GM13977 (cell line): ENCODE measurements around the gene COL8A1.
"Not testable (repeated sequence)": the region's sequence is repeated elsewhere in the genome, so short reads cannot be mapped to it uniquely, and the experiment has no call there.

Experiments
- DNase-seq: peaks from one replicate; pipeline ENCODE4 v3.0.0; 2012; ENCODE audit warnings: low spot score
- CTCF ChIP-seq: IDR thresholded peaks from 2 replicates; pipeline ENCODE4 v1.5.1; 2012; ENCODE audit warnings: mild to moderate bottlenecking, control low read depth; ENCODE audit not compliant: insufficient read depth; ENCODE audit errors: extremely low read depth, missing control alignments
- in situ Hi-C: fragments of 300-500 bp; cut with MboI; formaldehyde crosslinking; loops from one replicate; pipeline ENCODE4 v1.12.0; 2022; ENCODE audit warnings: low sequenced_read_pairs, low pct_unique_long_range_greater_than_20kb, mixed read lengths, inconsistent platforms; ENCODE audit not compliant: unreplicated experiment

The COL8A1 gene

GRCh38 chr3:99714575-99714974 lies 76.2 kb downstream of the COL8A1 start:
- in situ Hi-C loops, result no loop called here
- TF ChIP-seq CTCF, result no peak
- DNase-seq, result no peak

GRCh38 chr3:99716463-99716995 lies 78.1 kb downstream of the COL8A1 start:
- no peak for DNase-seq
- TF ChIP-seq CTCF, result no peak
- in situ Hi-C loops, result no loop called here

GRCh38 chr3:99720985-99721632 lies 82.7 kb downstream of the COL8A1 start:
- no peak for DNase-seq
- in situ Hi-C loops, result no loop called here
- TF ChIP-seq CTCF, result no peak

GRCh38 chr3:99721633-99722007 lies 83.2 kb downstream of the COL8A1 start:
- DNase-seq, result no peak
- in situ Hi-C loops, result no loop called here
- no peak for TF ChIP-seq CTCF

- no peak for DNase-seq
- no peak for TF ChIP-seq CTCF
- in situ Hi-C loops, result no loop called here
Observed at GRCh38 chr3:99724276-99724675, 85.9 kb downstream of the COL8A1 start.

- in situ Hi-C loops, result no loop called here
- no peak for TF ChIP-seq CTCF
- no peak for DNase-seq
Observed at GRCh38 chr3:99730870-99731269, 92.5 kb downstream of the COL8A1 start.

- no peak for TF ChIP-seq CTCF
Observed at GRCh38 chr3:99731499-99731898, 93.1 kb downstream of the COL8A1 start.

GRCh38 chr3:99740371-99740770 lies 102.0 kb downstream of the COL8A1 start:
- in situ Hi-C loops, DNase-seq: not testable (repeated sequence)

More at GRCh38 chr3:99731499-99731898, 93.1 kb downstream of the COL8A1 start:
- in situ Hi-C loops, result no loop called here
- peak; percentile 7 for DNase-seq
